Naive thymus-derived CD8-positive, alpha-beta T cell (primary cell): ENCODE measurements around the gene LTC4S. TPM values are rescaled to one million over a fixed set of nuclear protein-coding genes. Genes with fewer than 3 reads are reported as not detected.
"Not testable (repeated sequence)": the region's sequence is repeated elsewhere in the genome, so short reads cannot be mapped to it uniquely, and the experiment has no call there.

Source experiments
- ATAC-seq, 2 donors: fragments of 150-1000 bp; cut with Tn5 transposase in 1 of 2; sonication (Bioruptor Pico), chemical (Tn5 transposase) in 1 of 2; 1 replicate in 1 of 2; 2 replicates in 1 of 2; pipeline ENCODE4 v1.10.0; 2021; ENCODE audit warnings: mild to moderate bottlenecking in 2 of 2, moderate library complexity in 2 of 2
- POLR2A ChIA-PET: fragments of 350-600 bp; sonication (Branson Sonifier 250); formaldehyde crosslinking; loops from one replicate; lab custom pipeline; 2021; ENCODE audit warnings: antibody characterized with exemption; lab: Charles Lee
- DNase-seq, 10 donors: peaks; one replicate each; pipeline versions ENCODE4 v3.0.0 to v3.0.0-alpha.2; 2020 to 2022
- H3K27ac Mint-ChIP-seq, 10 donors: one replicate each; pipeline ENCODE4 v1.8.0; 2020 to 2022; ENCODE audit warnings: mild to moderate bottlenecking in 10 of 10, mixed read lengths in 10 of 10, moderate library complexity in 4 of 10, inconsistent platforms in 1 of 10
- H3K27me3 Mint-ChIP-seq, 5 donors: one replicate each; pipeline ENCODE4 v1.8.0; 2021 to 2022; ENCODE audit warnings: mixed read lengths in 5 of 5
- H3K36me3 Mint-ChIP-seq, 3 donors: one replicate each; pipeline ENCODE4 v1.8.0; 2020 to 2022; ENCODE audit warnings: mixed read lengths in 3 of 3, mild to moderate bottlenecking in 2 of 3, inconsistent platforms in 1 of 3
- H3K4me1 Mint-ChIP-seq, 4 donors: one replicate each; pipeline ENCODE4 v1.8.0; 2021 to 2022; ENCODE audit warnings: mixed read lengths in 4 of 4
- H3K4me3 Mint-ChIP-seq, 10 donors: one replicate each; pipeline ENCODE4 v1.8.0; 2020 to 2022; ENCODE audit warnings: mild to moderate bottlenecking in 10 of 10, mixed read lengths in 10 of 10, moderate library complexity in 6 of 10, inconsistent platforms in 1 of 10
- H3K9me3 Mint-ChIP-seq, 9 donors: one replicate each; pipeline ENCODE4 v1.8.0; 2020 to 2022; ENCODE audit warnings: mixed read lengths in 9 of 9, mild to moderate bottlenecking in 3 of 9, inconsistent platforms in 1 of 9, moderate library complexity in 1 of 9
- polyA plus RNA-seq, 3 donors: library from polyadenylated mRNA; unstranded; fragments of 300-500 nt; fragmentation: Illumina TruSeq; gene quantifications; one replicate each; pipeline ENCODE4 v1.2.3, GENCODE V29; 2021
- total RNA-seq, 8 experiments: library from RNA in 2 of 8; stranded (reverse) in 2 of 8; gene quantifications; one replicate each; pipeline ENCODE4 v1.2.3 and lab custom pipeline; 2021 to 2026

Gene LTC4S
- total and polyA plus RNA-seq, 5 experiments from 2014 or later: 1.5 to 6.1 (median 2.9) TPM

- peaks cover 0 to 3% (median 0%) of the 10 kb centered on the region in 9 donors for H3K9me3 Mint-ChIP-seq
- H3K36me3 Mint-ChIP-seq: no peaks in the 10 kb centered on the region
- no peaks in the 10 kb centered on the region for H3K27me3 Mint-ChIP-seq
- ATAC-seq (no peak), DNase-seq (no peak)
- H3K4me1 Mint-ChIP-seq: peaks cover 6 to 13% (median 7%) of the 10 kb centered on the region in 4 donors
- H3K4me3 Mint-ChIP-seq: no peak overlapping the region
- H3K27ac Mint-ChIP-seq: peak overlapping the region in 1 of 10 donors; percentile 37
- POLR2A ChIA-PET: no interaction called here
Observed at GRCh38 chr5:179788193-179788854, 5.5 kb upstream of the LTC4S start.

DNA sequence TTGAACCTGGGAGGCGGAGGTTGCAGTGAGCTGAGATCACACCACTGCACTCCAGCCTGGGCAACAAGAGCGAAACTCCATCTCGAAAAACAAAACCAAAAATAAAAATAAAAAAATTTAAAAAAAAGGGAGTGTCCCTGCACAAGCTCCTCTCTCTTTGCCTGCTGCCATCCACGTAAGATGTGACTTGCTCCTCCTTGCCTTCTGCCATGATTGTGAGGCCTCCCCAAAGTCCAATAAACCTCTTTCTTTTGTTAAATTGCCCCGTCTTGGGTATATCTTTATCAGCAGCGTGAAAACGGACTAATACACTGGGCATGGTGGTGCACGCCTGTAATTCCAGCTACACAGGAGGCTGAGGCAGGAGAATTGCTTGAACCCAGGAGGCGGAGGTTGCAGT is 4.5 kb upstream of the LTC4S start:
- not testable (repeated sequence) for H3K9me3 Mint-ChIP-seq, H3K4me3 Mint-ChIP-seq, ATAC-seq, H3K27me3 Mint-ChIP-seq, DNase-seq, H3K27ac Mint-ChIP-seq, H3K36me3 Mint-ChIP-seq
- POLR2A ChIA-PET: interaction anchor here (0.6 to 1.0 kb wide), 3 partner anchors 48 to 136 kb away, joined by 3 to 4 read pairs (median 3); no protein-coding TSS in a partner anchor
- peaks cover 13 to 23% (median 16%) of the 10 kb centered on the region in 4 donors for H3K4me1 Mint-ChIP-seq

DNA sequence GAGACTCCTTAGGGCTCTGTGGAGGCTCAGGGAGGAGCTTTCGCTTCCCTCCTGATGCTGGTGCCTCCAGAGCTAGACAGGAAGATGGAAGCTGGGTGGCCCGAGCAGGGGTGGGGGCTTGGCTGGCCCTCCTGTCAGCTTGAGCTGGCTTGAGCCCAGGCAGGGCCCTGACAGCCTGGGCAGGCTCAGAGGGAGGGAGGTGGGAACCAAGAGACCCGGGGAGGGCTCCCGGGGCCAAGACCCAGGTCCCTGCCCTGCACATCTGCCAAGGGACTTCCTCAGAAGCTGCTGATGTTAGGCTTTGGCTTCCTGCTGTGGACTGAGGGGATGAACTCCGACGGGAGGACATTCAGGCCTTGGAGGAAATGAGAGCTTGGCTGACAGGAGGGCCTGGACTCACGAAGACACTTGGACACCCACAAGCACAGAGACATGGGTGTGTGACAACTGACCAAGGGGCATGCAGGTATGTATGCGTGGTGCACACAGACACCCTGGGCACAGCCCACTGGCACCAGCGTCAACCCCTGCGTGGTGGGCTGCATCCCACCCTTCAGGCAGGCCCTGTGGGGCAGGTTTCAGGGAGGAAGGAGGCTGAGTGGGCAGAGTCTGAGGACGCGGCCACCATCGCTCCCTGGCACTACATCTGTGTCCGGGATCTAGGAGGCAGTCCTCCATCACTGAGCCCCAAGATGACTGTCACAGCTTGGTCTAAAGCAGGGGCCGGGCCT is 1.7 kb upstream of the LTC4S start:
- Mint-ChIP-seq H3K27me3 (no peaks in the 10 kb centered on the region), H3K4me1 (peaks cover 18 to 36% (median 30%) of the 10 kb centered on the region in 4 donors), H3K27ac (peak overlapping the region; percentile 46 to 89 (median 76)), H3K4me3 (peak overlapping the region in 1 of 10 donors; percentile 18), H3K36me3 (peaks cover 0 to 3% (median 0%) of the 10 kb centered on the region in 3 donors), H3K9me3 (peaks cover 0 to 3% (median 0%) of the 10 kb centered on the region in 9 donors)
- DNase-seq: no peak
- no peak for ATAC-seq
- POLR2A ChIA-PET: interaction anchor here (0.5 to 1.8 kb wide), 4 partner anchors 11 to 95 kb away, joined by 3 to 5 read pairs (median 4); no protein-coding TSS in a partner anchor

DNA sequence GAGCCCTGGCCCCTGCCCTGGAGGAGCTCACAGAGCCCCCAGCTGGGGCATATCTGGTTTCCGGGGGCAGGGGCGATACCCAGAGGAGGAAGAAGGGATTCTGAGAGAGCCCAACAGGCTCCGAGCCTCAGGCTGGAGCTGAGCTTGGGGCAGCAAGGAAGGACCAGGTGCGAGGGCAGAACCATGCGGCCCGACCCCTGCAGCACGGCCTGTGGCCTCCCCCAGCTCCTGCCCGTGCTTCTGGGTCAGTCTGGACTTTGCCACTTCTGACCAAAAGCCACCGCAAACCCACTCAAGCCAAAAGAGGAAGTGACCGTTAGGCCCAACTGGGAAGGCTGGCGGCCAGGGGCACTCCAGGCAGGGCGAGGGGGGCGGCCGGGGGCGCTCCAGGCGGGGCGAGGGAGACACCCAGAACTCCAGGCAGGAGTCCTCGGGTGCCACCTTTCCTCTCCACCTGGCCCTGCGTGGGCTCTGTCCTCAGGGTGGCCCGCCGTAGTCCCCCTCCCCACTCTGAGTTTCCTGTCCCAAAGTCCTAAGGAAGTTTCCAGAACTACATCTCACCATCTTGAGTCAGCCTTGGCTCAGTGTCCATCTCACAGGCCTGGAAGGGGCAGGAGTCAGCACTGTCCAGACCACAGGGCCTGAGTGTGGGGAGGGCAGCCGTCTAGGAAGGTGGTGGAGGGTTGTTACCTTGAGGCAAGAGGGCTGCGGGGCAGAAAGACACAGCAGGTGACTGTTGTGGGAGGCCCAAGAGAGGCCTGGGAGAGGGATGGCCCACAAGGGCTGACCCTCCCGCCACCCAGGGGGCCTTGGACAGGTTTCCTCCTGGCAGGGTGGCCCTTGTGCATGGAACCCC is 946 bp upstream of the LTC4S start:
- Mint-ChIP-seq H3K9me3 (peaks cover 0 to 3% (median 0%) of the 10 kb centered on the region in 9 donors), H3K4me1 (peaks cover 18 to 37% (median 31%) of the 10 kb centered on the region in 4 donors), H3K27ac (peak overlapping the region; percentile 78 to 89 (median 86)), H3K36me3 (peaks cover 0 to 3% (median 0%) of the 10 kb centered on the region in 3 donors), H3K27me3 (no peaks in the 10 kb centered on the region), H3K4me3 (peak overlapping the region in 7 of 10 donors; percentile 61 to 82 (median 73))
- ATAC-seq: no peak
- POLR2A ChIA-PET: interaction anchor here (0.5 to 5.3 kb wide), 9 partner anchors 11 to 96 kb away, joined by 3 to 41 read pairs (median 5); partner anchors contain the start of genes MAML1 and SQSTM1
- DNase-seq: no peak

GRCh38 chr5:179794171-179794570 is 385 bp downstream of the LTC4S start:
- Mint-ChIP-seq H3K36me3 (peaks cover 0 to 6% (median 0%) of the 10 kb centered on the region in 3 donors), H3K27ac (peak overlapping the region in 7 of 10 donors; percentile 82 to 90 (median 88)), H3K4me3 (peak overlapping the region; percentile 57 to 82 (median 69)), H3K9me3 (no peaks in the 10 kb centered on the region), H3K27me3 (no peaks in the 10 kb centered on the region), H3K4me1 (peaks cover 18 to 37% (median 31%) of the 10 kb centered on the region in 4 donors)
- ATAC-seq (no peak), DNase-seq (no peak)
- POLR2A ChIA-PET: interaction anchor here (0.5 to 5.3 kb wide), 12 partner anchors 8 to 171 kb away, joined by 3 to 41 read pairs (median 5); partner anchors contain the start of genes HNRNPH1, MAML1 and SQSTM1

- H3K36me3 Mint-ChIP-seq: peaks cover 0 to 10% (median 0%) of the 10 kb centered on the region in 3 donors
- POLR2A ChIA-PET: interaction anchor here (0.8 to 5.3 kb wide), 9 partner anchors 9 to 171 kb away, joined by 3 to 41 read pairs (median 6); partner anchors contain the start of genes HNRNPH1, MAML1 and SQSTM1
- H3K4me3 Mint-ChIP-seq: peak overlapping the region; percentile 52 to 82 (median 69)
- ATAC-seq (no peak), DNase-seq (no peak)
- H3K4me1 Mint-ChIP-seq: peaks cover 18 to 37% (median 32%) of the 10 kb centered on the region in 4 donors
- H3K27ac Mint-ChIP-seq: peak overlapping the region in 8 of 10 donors; percentile 5 to 89 (median 80)
- no peaks in the 10 kb centered on the region for H3K9me3 Mint-ChIP-seq
- H3K27me3 Mint-ChIP-seq: no peaks in the 10 kb centered on the region
Observed at GRCh38 chr5:179794575-179794974, 789 bp downstream of the LTC4S start.

GRCh38 chr5:179795049-179795862 is 1.5 kb downstream of the LTC4S start:
- DNase-seq (no peak), ATAC-seq (peak in 1 of 2 donors; percentile 20)
- Mint-ChIP-seq H3K4me1 (peaks cover 18 to 37% (median 32%) of the 10 kb centered on the region in 4 donors), H3K36me3 (peaks cover 0 to 14% (median 0%) of the 10 kb centered on the region in 3 donors), H3K27me3 (no peaks in the 10 kb centered on the region), H3K4me3 (peak overlapping the region; percentile 52 to 82 (median 69)), H3K27ac (peak overlapping the region in 6 of 10 donors; percentile 29 to 82 (median 72)), H3K9me3 (no peaks in the 10 kb centered on the region)
- POLR2A ChIA-PET: interaction anchor here (0.5 to 5.3 kb wide), 12 partner anchors 9 to 172 kb away, joined by 3 to 41 read pairs (median 6); partner anchors contain the start of genes HNRNPH1, MAML1 and SQSTM1

DNA sequence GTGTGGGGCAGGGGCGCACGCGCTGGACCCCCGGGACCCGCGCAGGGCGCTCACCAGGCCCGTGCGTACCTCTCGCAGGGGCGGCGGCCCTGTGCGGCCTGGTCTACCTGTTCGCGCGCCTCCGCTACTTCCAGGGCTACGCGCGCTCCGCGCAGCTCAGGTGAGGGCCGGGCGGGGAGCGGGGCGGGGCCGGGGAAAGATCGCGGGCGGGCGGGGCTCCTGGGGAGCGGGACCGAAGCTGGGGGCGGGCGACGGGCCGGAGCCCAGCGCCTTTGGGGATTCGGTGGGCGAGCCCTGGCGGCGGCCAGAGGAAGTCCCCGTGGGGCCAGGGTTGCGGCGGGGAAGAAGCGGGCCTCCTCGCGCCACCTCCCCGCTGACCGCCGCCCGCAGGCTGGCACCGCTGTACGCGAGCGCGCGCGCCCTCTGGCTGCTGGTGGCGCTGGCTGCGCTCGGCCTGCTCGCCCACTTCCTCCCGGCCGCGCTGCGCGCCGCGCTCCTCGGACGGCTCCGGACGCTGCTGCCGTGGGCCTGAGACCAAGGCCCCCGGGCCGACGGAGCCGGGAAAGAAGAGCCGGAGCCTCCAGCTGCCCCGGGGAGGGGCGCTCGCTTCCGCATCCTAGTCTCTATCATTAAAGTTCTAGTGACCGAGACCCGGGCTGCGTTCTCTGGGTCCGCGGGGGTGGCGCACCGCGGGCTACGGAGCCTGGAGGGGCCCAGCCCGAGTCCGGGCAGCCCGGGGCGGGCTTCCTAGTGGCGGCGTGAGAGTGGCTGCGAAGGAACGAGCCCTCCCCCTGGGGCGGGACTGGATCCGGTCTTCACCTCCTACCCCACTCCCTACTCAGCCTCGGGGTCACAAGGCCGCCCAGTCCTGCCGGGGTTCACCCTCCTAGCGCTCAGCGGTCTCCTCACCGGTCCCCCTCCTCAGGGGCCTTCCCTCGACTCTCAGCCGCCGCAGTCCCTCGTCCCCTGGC is 2.4 kb downstream of the LTC4S start:
- Mint-ChIP-seq H3K4me3 (peak overlapping the region; percentile 62 to 82 (median 67)), H3K27me3 (no peaks in the 10 kb centered on the region), H3K9me3 (no peaks in the 10 kb centered on the region), H3K4me1 (peaks cover 18 to 37% (median 32%) of the 10 kb centered on the region in 4 donors), H3K27ac (peak overlapping the region in 5 of 10 donors; percentile 8 to 68 (median 29)), H3K36me3 (peaks cover 0 to 14% (median 0%) of the 10 kb centered on the region in 3 donors)
- DNase-seq (peak; percentile 44 to 76 (median 60)), ATAC-seq (peak; percentile 62 to 68)
- POLR2A ChIA-PET: interaction anchor here (0.5 to 5.3 kb wide), 9 partner anchors 10 to 275 kb away, joined by 3 to 41 read pairs (median 4); partner anchors contain the start of genes HNRNPH1, RNF130 and SQSTM1

DNA sequence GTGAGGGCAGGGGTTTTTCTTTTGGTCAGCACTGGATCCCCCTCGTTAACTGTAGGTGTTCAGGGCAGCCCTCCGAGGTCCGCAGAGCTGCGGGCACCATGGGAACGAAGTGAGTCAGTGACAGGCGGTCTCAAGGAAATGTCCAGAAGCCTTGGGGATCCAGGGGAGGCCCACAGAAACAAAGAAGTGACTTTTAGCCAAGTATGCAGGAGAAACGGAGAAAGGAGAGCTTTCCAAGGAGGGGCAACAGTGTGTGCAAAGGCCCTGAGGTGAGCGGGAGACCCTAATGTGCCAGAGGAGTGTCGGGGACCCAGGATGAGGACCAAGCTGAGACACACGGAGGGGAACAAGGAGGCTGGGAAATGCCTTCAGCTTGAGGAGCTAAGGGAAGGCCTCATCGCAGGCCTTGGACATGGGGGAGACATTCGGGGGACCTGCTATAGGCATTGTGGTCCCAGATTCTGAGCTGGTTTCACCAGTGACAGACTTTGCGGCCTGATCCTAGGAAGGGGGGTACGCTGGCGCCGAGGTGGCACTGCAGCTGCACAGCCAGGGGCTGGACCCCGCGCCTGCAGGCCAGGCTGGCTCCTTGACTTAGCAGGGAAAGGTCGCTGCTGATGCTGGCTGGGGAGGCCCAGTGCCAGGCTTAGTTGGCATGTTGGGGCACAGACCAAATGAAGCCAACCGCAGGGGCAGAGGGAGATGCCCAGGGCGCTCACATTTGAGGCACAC is 3.3 kb downstream of the LTC4S start:
- Mint-ChIP-seq H3K36me3 (peaks cover 0 to 16% (median 2%) of the 10 kb centered on the region in 3 donors), H3K27ac (peak overlapping the region in 5 of 10 donors; percentile 43 to 68 (median 48)), H3K27me3 (peaks cover 0 to 2% (median 0%) of the 10 kb centered on the region in 5 donors), H3K4me3 (peak overlapping the region; percentile 62 to 82 (median 67)), H3K9me3 (no peaks in the 10 kb centered on the region), H3K4me1 (peaks cover 22 to 42% (median 37%) of the 10 kb centered on the region in 4 donors)
- POLR2A ChIA-PET: interaction anchor here (0.5 to 5.3 kb wide), 11 partner anchors 9 to 457 kb away, joined by 3 to 41 read pairs (median 4); partner anchors contain the start of genes HNRNPH1, RNF130 and SQSTM1
- ATAC-seq (no peak), DNase-seq (no peak)
